Caco-2 (cell line): ENCODE results near the gene SMIM15. TPM values are rescaled to one million over a fixed set of nuclear protein-coding genes. Genes with fewer than 3 reads are reported as not detected.

Experiments used
- BruUV-seq: library from RNA; stranded (reverse); fragments of 400-500 nt; replicated peaks from 2 replicates; lab custom pipeline; 2021; lab: Mats Ljungman, UMichigan
- CTCF ChIA-PET: fragments of 300-600 bp; sonication (Branson Sonifier 250); formaldehyde crosslinking; loops from one replicate; lab custom pipeline; 2022; ENCODE audit warnings: antibody characterized with exemption; lab: Charles Lee
- POLR2A ChIA-PET: fragments of 300-600 bp; sonication (Branson Sonifier 250); formaldehyde crosslinking; loops from one replicate; lab custom pipeline; 2022; ENCODE audit warnings: antibody characterized with exemption; lab: Charles Lee
- DNase-seq, 2 experiments: peaks; one replicate each; pipeline versions ENCODE4 v3.0.0 to v3.0.0-alpha.2; 2020 to 2022
- H3K27me3 ChIP-seq: replicated peaks from 2 replicates; pipeline ENCODE4 v1.6.0; 2011; ENCODE audit warnings: low read length; ENCODE audit not compliant: control insufficient read depth, insufficient read depth
- H3K36me3 ChIP-seq: 2 replicates; pipeline ENCODE4 v1.5.1; 2011; ENCODE audit warnings: low read length; ENCODE audit not compliant: control insufficient read depth, insufficient read depth
- H3K4me1 ChIP-seq: fragments of 250-450 bp; sonication (Bioruptor Pico); 2 replicates; pipeline ENCODE4 v1.5.1; 2020; ENCODE audit warnings: mild to moderate bottlenecking
- H3K4me3 ChIP-seq: 2 replicates; pipeline ENCODE4 v1.5.1; 2011; ENCODE audit warnings: low read depth, mild to moderate bottlenecking, control low read depth, low read length
- H3K9me3 ChIP-seq: fragments of 250-450 bp; sonication (Bioruptor Pico); 2 replicates; pipeline ENCODE4 v1.5.1; 2020; ENCODE audit warnings: mild to moderate bottlenecking, moderate library complexity
- H3K27ac Mint-ChIP-seq: one replicate; pipeline ENCODE4 v1.8.0; 2022; ENCODE audit warnings: mixed read lengths; ENCODE audit not compliant: unreplicated experiment
- H3K27me3 Mint-ChIP-seq: one replicate; pipeline ENCODE4 v1.8.0; 2022; ENCODE audit warnings: mixed read lengths; ENCODE audit not compliant: insufficient read depth, unreplicated experiment
- H3K36me3 Mint-ChIP-seq: one replicate; pipeline ENCODE4 v1.8.0; 2022; ENCODE audit warnings: mild to moderate bottlenecking, mixed read lengths; ENCODE audit not compliant: insufficient read depth, unreplicated experiment
- H3K4me1 Mint-ChIP-seq: one replicate; pipeline ENCODE4 v1.8.0; 2022; ENCODE audit warnings: low read depth, mixed read lengths; ENCODE audit not compliant: unreplicated experiment
- H3K4me3 Mint-ChIP-seq: one replicate; pipeline ENCODE4 v1.8.0; 2022; ENCODE audit warnings: mild to moderate bottlenecking, moderate library complexity, mixed read lengths; ENCODE audit not compliant: unreplicated experiment
- H3K9me3 Mint-ChIP-seq: one replicate; pipeline ENCODE4 v1.8.0; 2022; ENCODE audit warnings: mixed read lengths; ENCODE audit not compliant: unreplicated experiment
- CTCF ChIP-seq, 2 experiments: fragments of 200-600 bp in 1 of 2; IDR thresholded peaks; 1 replicate in 1 of 2; 2 replicates in 1 of 2; pipeline versions ENCODE4 v1.5.1 to v1.8.0; 2011 to 2022; ENCODE audit warnings: antibody characterized with exemption in 1 of 2, control low read depth in 1 of 2, inconsistent platforms in 1 of 2, low read depth in 1 of 2, low read length in 1 of 2, mild to moderate bottlenecking in 1 of 2, moderate library complexity in 1 of 2; ENCODE audit not compliant: insufficient read depth in 1 of 2, severe bottlenecking in 1 of 2, unreplicated experiment in 1 of 2
- intact Hi-C: fragments of 100-400 bp; cut with micrococcal nuclease; formaldehyde crosslinking; loops from one replicate; pipeline ENCODE4 v1.10.0; 2022; ENCODE audit not compliant: unreplicated experiment
- total RNA-seq: library from RNA; stranded (reverse); gene quantifications from 2 replicates; pipeline ENCODE4 v1.2.3, GENCODE V29; 2022

The SMIM15 gene
- total RNA-seq, 1 experiment from 2014 or later: 57.7 TPM

GRCh38 chr5:61177716-61178115 lies 15.4 kb upstream of the SMIM15 start:
- POLR2A ChIA-PET: no interaction called here
- no peak for TF ChIP-seq CTCF (IDR thresholded peaks at IDR 0.05; ENCODE audit: insufficient read depth in 1 of 2, low read depth in 1 of 2, low read length in 1 of 2, severe bottlenecking in 1 of 2, unreplicated experiment in 1 of 2)
- CTCF ChIA-PET: interaction anchor here (0.6 kb wide), 1 partner anchor 719 kb away, joined by 3 read pairs; no protein-coding TSS in a partner anchor
- H3K4me3 ChIP-seq: no peak overlapping the region
- Mint-ChIP-seq H3K27ac (no peak overlapping the region), H3K4me1 (no peaks in the 10 kb centered on the region), H3K36me3 (no peaks in the 10 kb centered on the region), H3K4me3 (no peak overlapping the region), H3K27me3 (no peaks in the 10 kb centered on the region), H3K9me3 (no peaks in the 10 kb centered on the region)
- H3K36me3 ChIP-seq: no peaks in the 10 kb centered on the region
- no TSS peak for BruUV-seq
- DNase-seq: no peak
- H3K9me3 ChIP-seq: no peaks in the 10 kb centered on the region
- H3K4me1 ChIP-seq: no peaks in the 10 kb centered on the region
- no peaks in the 10 kb centered on the region; the same call in 1 of the 2 replicates for H3K27me3 ChIP-seq
- intact Hi-C loops: no loop called here

GRCh38 chr5:61177070-61177469 lies 14.8 kb upstream of the SMIM15 start:
- H3K4me1 ChIP-seq: no peaks in the 10 kb centered on the region
- no peaks in the 10 kb centered on the region for H3K36me3 Mint-ChIP-seq
- H3K4me3 ChIP-seq: no peak overlapping the region
- H3K27me3 Mint-ChIP-seq: no peaks in the 10 kb centered on the region
- H3K9me3 Mint-ChIP-seq: no peaks in the 10 kb centered on the region
- no peaks in the 10 kb centered on the region for H3K9me3 ChIP-seq
- no peak for DNase-seq
- POLR2A ChIA-PET: no interaction called here
- H3K27ac Mint-ChIP-seq: no peak overlapping the region
- no peaks in the 10 kb centered on the region for H3K36me3 ChIP-seq
- TF ChIP-seq CTCF (IDR thresholded peaks at IDR 0.05; ENCODE audit: insufficient read depth in 1 of 2, low read depth in 1 of 2, low read length in 1 of 2, severe bottlenecking in 1 of 2, unreplicated experiment in 1 of 2): no peak
- H3K4me3 Mint-ChIP-seq: no peak overlapping the region
- CTCF ChIA-PET: no interaction called here
- intact Hi-C loops: no loop called here
- BruUV-seq: no TSS peak
- no peaks in the 10 kb centered on the region; the same call in 1 of the 2 replicates for H3K27me3 ChIP-seq
- H3K4me1 Mint-ChIP-seq: no peaks in the 10 kb centered on the region

GRCh38 chr5:61176631-61177030 lies 14.4 kb upstream of the SMIM15 start:
- TF ChIP-seq CTCF (IDR thresholded peaks at IDR 0.05; ENCODE audit: insufficient read depth in 1 of 2, low read depth in 1 of 2, low read length in 1 of 2, severe bottlenecking in 1 of 2, unreplicated experiment in 1 of 2): no peak
- Histone ChIP-seq H3K4me1 (no peaks in the 10 kb centered on the region), H3K27me3 (no peaks in the 10 kb centered on the region; the same call in 1 of the 2 replicates), H3K9me3 (no peaks in the 10 kb centered on the region), H3K36me3 (no peaks in the 10 kb centered on the region), H3K4me3 (no peak overlapping the region)
- CTCF ChIA-PET: no interaction called here
- no TSS peak for BruUV-seq
- DNase-seq: no peak
- H3K4me3 Mint-ChIP-seq: no peak overlapping the region
- intact Hi-C loops: no loop called here
- no peaks in the 10 kb centered on the region for H3K9me3 Mint-ChIP-seq
- H3K36me3 Mint-ChIP-seq: no peaks in the 10 kb centered on the region
- H3K27ac Mint-ChIP-seq: no peak overlapping the region
- POLR2A ChIA-PET: no interaction called here
- no peaks in the 10 kb centered on the region for H3K4me1 Mint-ChIP-seq
- no peaks in the 10 kb centered on the region for H3K27me3 Mint-ChIP-seq
